RWPE2 (cell line): ENCODE results near the gene FCHO1.

Experiments used
- ATAC-seq: fragments of 200-7000 bp; cut with Tn5 transposase; 3 replicates; pipeline ENCODE4 v1.9.1; 2021; ENCODE audit warnings: low read depth
- DNase-seq: peaks from one replicate; pipeline ENCODE4 v3.0.0-alpha.2; 2020; ENCODE audit warnings: low spot score
- H3K27ac ChIP-seq: fragments of 450-650 bp; 2 replicates; pipeline ENCODE4 v1.5.1; 2017; ENCODE audit warnings: mild to moderate bottlenecking; ENCODE audit not compliant: poor library complexity, severe bottlenecking
- H3K27me3 ChIP-seq: fragments of 250-450 bp; sonication (Bioruptor Pico); 2 replicates; pipeline ENCODE4 v1.5.1; 2021; ENCODE audit warnings: mild to moderate bottlenecking, moderate library complexity; ENCODE audit not compliant: insufficient read depth, poor library complexity, severe bottlenecking
- H3K36me3 ChIP-seq: fragments of 250-450 bp; sonication (Bioruptor Pico); 2 replicates; pipeline ENCODE4 v1.5.1; 2020; ENCODE audit warnings: low read depth, mild to moderate bottlenecking, moderate library complexity
- H3K4me1 ChIP-seq: fragments of 250-450 bp; sonication (Bioruptor Pico); 2 replicates; pipeline ENCODE4 v1.5.1; 2021; ENCODE audit warnings: mild to moderate bottlenecking, moderate library complexity; ENCODE audit not compliant: insufficient read depth, poor library complexity, severe bottlenecking
- H3K4me3 ChIP-seq: fragments of 250-450 bp; sonication (Bioruptor Pico); 2 replicates; pipeline ENCODE4 v1.5.1; 2021; ENCODE audit warnings: mild to moderate bottlenecking, moderate library complexity; ENCODE audit not compliant: severe bottlenecking
- H3K9me3 ChIP-seq: fragments of 250-450 bp; sonication (Bioruptor Pico); 2 replicates; pipeline ENCODE4 v1.5.1; 2021; ENCODE audit warnings: mild to moderate bottlenecking, moderate library complexity; ENCODE audit not compliant: severe bottlenecking
- TF ChIP-seq, protein P1 (sequence below): fragments of 450-650 bp; IDR thresholded peaks from one replicate; pipeline ENCODE4 v1.5.1; 2017; ENCODE audit warnings: mild to moderate bottlenecking, moderate library complexity; ENCODE audit not compliant: poor library complexity, severe bottlenecking

Gene FCHO1

GRCh38 chr19:17754634-17755442, 3.6 kb downstream of the FCHO1 start:
- no peak overlapping the region for H3K27ac ChIP-seq
- DNase-seq (no peak), ATAC-seq (peak; percentile 72)
- no peaks in the 10 kb centered on the region for H3K36me3 ChIP-seq
- no peaks in the 10 kb centered on the region for H3K9me3 ChIP-seq
- TF ChIP-seq, protein P1, sequence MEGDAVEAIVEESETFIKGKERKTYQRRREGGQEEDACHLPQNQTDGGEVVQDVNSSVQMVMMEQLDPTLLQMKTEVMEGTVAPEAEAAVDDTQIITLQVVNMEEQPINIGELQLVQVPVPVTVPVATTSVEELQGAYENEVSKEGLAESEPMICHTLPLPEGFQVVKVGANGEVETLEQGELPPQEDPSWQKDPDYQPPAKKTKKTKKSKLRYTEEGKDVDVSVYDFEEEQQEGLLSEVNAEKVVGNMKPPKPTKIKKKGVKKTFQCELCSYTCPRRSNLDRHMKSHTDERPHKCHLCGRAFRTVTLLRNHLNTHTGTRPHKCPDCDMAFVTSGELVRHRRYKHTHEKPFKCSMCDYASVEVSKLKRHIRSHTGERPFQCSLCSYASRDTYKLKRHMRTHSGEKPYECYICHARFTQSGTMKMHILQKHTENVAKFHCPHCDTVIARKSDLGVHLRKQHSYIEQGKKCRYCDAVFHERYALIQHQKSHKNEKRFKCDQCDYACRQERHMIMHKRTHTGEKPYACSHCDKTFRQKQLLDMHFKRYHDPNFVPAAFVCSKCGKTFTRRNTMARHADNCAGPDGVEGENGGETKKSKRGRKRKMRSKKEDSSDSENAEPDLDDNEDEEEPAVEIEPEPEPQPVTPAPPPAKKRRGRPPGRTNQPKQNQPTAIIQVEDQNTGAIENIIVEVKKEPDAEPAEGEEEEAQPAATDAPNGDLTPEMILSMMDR = no peak
- H3K4me1 ChIP-seq = peaks cover 7% of the 10 kb centered on the region
- no peaks in the 10 kb centered on the region for H3K27me3 ChIP-seq
- no peak overlapping the region for H3K4me3 ChIP-seq

DNA sequence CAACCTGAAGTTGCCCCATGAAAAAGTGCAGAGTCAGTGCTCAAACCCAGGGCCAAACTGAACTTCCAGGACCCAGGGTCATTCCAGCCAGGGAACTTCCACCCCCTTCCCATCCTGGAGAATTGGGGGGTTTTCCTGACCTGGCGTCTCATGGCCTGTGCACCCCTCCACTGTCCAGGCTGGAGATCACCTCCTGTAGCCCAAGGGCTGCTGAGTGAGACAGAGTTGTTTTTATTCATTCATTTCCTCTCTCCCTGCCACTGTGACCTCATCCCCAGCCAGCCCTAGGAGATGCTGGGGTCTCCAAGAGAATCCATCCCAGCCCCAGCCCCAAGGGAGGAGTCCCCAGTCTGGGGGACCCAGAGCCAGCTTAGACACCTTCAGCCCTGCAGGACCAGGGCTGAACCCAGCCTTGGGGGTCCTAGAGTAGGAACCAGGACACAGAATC, 4.2 kb downstream of the FCHO1 start:
- Histone ChIP-seq H3K9me3 (no peaks in the 10 kb centered on the region), H3K4me1 (peaks cover 7% of the 10 kb centered on the region), H3K27me3 (no peaks in the 10 kb centered on the region), H3K4me3 (no peak overlapping the region), H3K27ac (no peak overlapping the region), H3K36me3 (no peaks in the 10 kb centered on the region)
- ATAC-seq = peak; percentile 28; the same call in 2 of the 3 replicates
- no peak for DNase-seq
- TF ChIP-seq, protein P1 = no peak

- TF ChIP-seq, protein P1 = no peak
- peak; percentile 22; the same call in 1 of the 3 replicates for ATAC-seq
- H3K36me3 ChIP-seq = no peaks in the 10 kb centered on the region
- H3K27ac ChIP-seq = no peak overlapping the region
- H3K27me3 ChIP-seq = no peaks in the 10 kb centered on the region
- DNase-seq = no peak
- no peaks in the 10 kb centered on the region for H3K9me3 ChIP-seq
- H3K4me1 ChIP-seq = peaks cover 7% of the 10 kb centered on the region
- no peak overlapping the region for H3K4me3 ChIP-seq
Observed at GRCh38 chr19:17755977-17756670, 4.8 kb downstream of the FCHO1 start.

- Histone ChIP-seq H3K4me1 (peaks cover 7% of the 10 kb centered on the region), H3K27me3 (no peaks in the 10 kb centered on the region), H3K36me3 (no peaks in the 10 kb centered on the region), H3K4me3 (no peak overlapping the region), H3K9me3 (no peaks in the 10 kb centered on the region), H3K27ac (no peak overlapping the region)
- TF ChIP-seq, protein P1 = no peak
- peak; percentile 70 for ATAC-seq
- no peak for DNase-seq
Observed at GRCh38 chr19:17757125-17757524, 5.8 kb downstream of the FCHO1 start.
